ENCODE results near the gene RSPH6A. TPM values are rescaled to one million over a fixed set of nuclear protein-coding genes. Genes with fewer than 3 reads are reported as not detected.

The RSPH6A gene
- polyA plus RNA-seq, 1 donor (not counting 4 experiments of a cell fraction or from before 2014, with no cell fraction given) = not detected

DNA sequence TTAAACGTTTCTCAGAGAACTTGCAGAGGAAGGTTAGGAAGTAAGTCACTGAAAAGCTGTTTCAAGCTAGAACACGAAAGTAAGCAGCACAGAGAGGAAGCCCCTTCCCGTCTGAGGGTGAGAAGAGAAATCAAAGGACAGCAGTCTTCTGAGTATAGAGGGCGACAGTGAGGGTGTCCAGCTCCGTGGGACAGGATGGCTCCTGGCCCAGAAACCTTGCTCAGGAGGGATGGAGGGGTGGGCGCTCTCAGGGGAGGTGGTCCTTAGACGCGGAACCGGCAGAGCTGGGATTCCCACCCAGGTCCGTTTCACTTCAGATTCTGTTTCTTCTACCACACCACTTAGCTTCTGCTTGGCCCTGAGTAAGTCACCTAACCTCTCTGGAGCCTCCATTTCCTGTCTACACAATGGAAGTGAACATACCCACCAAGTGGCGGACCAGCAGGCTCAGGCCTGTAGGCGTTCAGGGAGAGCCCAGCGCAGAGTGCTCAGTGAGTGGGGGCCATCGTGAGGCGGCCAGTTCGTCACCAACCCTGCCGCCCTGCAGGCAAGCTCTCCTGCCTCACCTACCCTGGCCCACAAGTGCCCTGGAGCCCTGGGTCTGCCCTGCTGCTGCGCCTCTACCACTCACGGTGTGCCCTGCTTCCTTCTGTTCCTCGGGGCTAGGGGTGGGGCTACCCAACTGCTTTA is 5.5 kb upstream of the RSPH6A start:
- H3K9ac ChIP-seq (ENCODE audit: control insufficient read depth, extremely low read depth, insufficient read depth, low read length) = no peak overlapping the region
- no peaks in the 10 kb centered on the region for H3K9me3 ChIP-seq (ENCODE audit: control insufficient read depth, low read depth, low read length)
- H3K27me3 ChIP-seq (ENCODE audit: control insufficient read depth, extremely low read depth, insufficient read depth, low read length) = no peaks in the 10 kb centered on the region
- H3K4me1 ChIP-seq (ENCODE audit: control insufficient read depth, extremely low read depth, insufficient read depth, low read length) = peaks cover 17% of the 10 kb centered on the region
- H3K4me2 ChIP-seq (ENCODE audit: control insufficient read depth, extremely low read depth, insufficient read depth, low read depth, low read length) = no peak overlapping the region
- no peak for DNase-seq (ENCODE audit: low read depth, low spot score)
- H4K20me1 ChIP-seq (ENCODE audit: control insufficient read depth, extremely low read depth, insufficient read depth, low read length) = peaks cover 2% of the 10 kb centered on the region
- peaks cover 3% of the 10 kb centered on the region for H3K9me1 ChIP-seq (ENCODE audit: control insufficient read depth, extremely low read depth, insufficient read depth, low read length)
- no peak overlapping the region for H2AFZ ChIP-seq (ENCODE audit: control insufficient read depth, low read length)
- no peaks in the 10 kb centered on the region for H3K79me2 ChIP-seq (ENCODE audit: control insufficient read depth, insufficient read depth, low read length)
- FAIRE-seq = no peak
- no peak overlapping the region for H3K27ac ChIP-seq (ENCODE audit: control insufficient read depth, insufficient read depth, low read length)
- H3K4me3 ChIP-seq (ENCODE audit: control insufficient read depth in 2 of 3, extremely low read depth in 1 of 3, insufficient read depth in 2 of 3, low read depth in 1 of 3, low read length in 3 of 3) = no peak overlapping the region
- H3K36me3 ChIP-seq (ENCODE audit: control insufficient read depth in 2 of 2, extremely low read depth in 1 of 2, insufficient read depth in 2 of 2, low read length in 2 of 2) = peaks cover 8 to 21% of the 10 kb centered on the region in 2 experiments
- no peak for TF ChIP-seq EZH2 (IDR thresholded peaks at IDR 0.05; ENCODE audit: low read length)
- TF ChIP-seq, protein P1, sequence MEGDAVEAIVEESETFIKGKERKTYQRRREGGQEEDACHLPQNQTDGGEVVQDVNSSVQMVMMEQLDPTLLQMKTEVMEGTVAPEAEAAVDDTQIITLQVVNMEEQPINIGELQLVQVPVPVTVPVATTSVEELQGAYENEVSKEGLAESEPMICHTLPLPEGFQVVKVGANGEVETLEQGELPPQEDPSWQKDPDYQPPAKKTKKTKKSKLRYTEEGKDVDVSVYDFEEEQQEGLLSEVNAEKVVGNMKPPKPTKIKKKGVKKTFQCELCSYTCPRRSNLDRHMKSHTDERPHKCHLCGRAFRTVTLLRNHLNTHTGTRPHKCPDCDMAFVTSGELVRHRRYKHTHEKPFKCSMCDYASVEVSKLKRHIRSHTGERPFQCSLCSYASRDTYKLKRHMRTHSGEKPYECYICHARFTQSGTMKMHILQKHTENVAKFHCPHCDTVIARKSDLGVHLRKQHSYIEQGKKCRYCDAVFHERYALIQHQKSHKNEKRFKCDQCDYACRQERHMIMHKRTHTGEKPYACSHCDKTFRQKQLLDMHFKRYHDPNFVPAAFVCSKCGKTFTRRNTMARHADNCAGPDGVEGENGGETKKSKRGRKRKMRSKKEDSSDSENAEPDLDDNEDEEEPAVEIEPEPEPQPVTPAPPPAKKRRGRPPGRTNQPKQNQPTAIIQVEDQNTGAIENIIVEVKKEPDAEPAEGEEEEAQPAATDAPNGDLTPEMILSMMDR (optimal IDR thresholded peaks at IDR 0.05 in 1 of 3, IDR thresholded peaks at IDR 0.05 in 1 of 3, conservative IDR thresholded peaks at IDR 0.05 in 1 of 3; ENCODE audit: extremely low read depth in 1 of 3, insufficient read depth in 2 of 3, low read length in 3 of 3) = no peak
- dilution Hi-C loops (cut with MboI; ENCODE audit: extremely low pct_ligation_motif_present, low sequenced_read_pairs) = no loop called here

DNA sequence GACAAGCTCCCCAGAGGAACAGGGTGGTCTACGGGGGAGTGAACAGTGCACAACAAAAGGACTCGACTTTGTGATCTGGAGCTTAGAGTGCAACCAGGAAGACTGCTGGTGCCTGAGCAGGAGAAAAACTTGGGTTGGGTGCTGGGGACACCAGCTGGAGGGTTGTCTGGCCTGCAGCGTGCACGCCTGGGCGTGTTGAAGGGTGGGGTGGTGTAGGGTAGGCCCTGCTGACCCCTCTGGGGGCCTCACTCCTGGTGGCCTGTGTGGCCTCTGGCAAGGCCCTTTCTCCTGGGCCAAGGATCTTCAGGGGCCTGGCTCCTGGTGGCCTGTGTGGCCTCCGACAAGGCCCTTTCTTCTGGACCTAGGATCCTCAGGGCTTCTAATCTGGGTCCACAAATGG is 4.7 kb upstream of the RSPH6A start:
- Histone ChIP-seq H3K27ac (ENCODE audit: control insufficient read depth, insufficient read depth, low read length) (no peak overlapping the region), H3K4me3 (ENCODE audit: control insufficient read depth in 2 of 3, extremely low read depth in 1 of 3, insufficient read depth in 2 of 3, low read depth in 1 of 3, low read length in 3 of 3) (no peak overlapping the region), H2AFZ (ENCODE audit: control insufficient read depth, low read length) (no peak overlapping the region), H3K79me2 (ENCODE audit: control insufficient read depth, insufficient read depth, low read length) (no peaks in the 10 kb centered on the region), H3K4me1 (ENCODE audit: control insufficient read depth, extremely low read depth, insufficient read depth, low read length) (peaks cover 18% of the 10 kb centered on the region), H3K36me3 (ENCODE audit: control insufficient read depth in 2 of 2, extremely low read depth in 1 of 2, insufficient read depth in 2 of 2, low read length in 2 of 2) (peaks cover 5 to 14% of the 10 kb centered on the region in 2 experiments), H3K27me3 (ENCODE audit: control insufficient read depth, extremely low read depth, insufficient read depth, low read length) (no peaks in the 10 kb centered on the region), H3K9me1 (ENCODE audit: control insufficient read depth, extremely low read depth, insufficient read depth, low read length) (peaks cover 3% of the 10 kb centered on the region), H3K9me3 (ENCODE audit: control insufficient read depth, low read depth, low read length) (no peaks in the 10 kb centered on the region), H3K9ac (ENCODE audit: control insufficient read depth, extremely low read depth, insufficient read depth, low read length) (no peak overlapping the region), H4K20me1 (ENCODE audit: control insufficient read depth, extremely low read depth, insufficient read depth, low read length) (peaks cover 2% of the 10 kb centered on the region), H3K4me2 (ENCODE audit: control insufficient read depth, extremely low read depth, insufficient read depth, low read depth, low read length) (no peak overlapping the region)
- dilution Hi-C loops (cut with MboI; ENCODE audit: extremely low pct_ligation_motif_present, low sequenced_read_pairs) = no loop called here
- TF ChIP-seq, protein P1 (optimal IDR thresholded peaks at IDR 0.05 in 1 of 3, IDR thresholded peaks at IDR 0.05 in 1 of 3, conservative IDR thresholded peaks at IDR 0.05 in 1 of 3; ENCODE audit: extremely low read depth in 1 of 3, insufficient read depth in 2 of 3, low read length in 3 of 3) = peak in 1 of 3 experiments; percentile 1
- no peak for TF ChIP-seq EZH2 (IDR thresholded peaks at IDR 0.05; ENCODE audit: low read length)
- FAIRE-seq (no peak), DNase-seq (ENCODE audit: low read depth, low spot score) (no peak)

Data from keratinocyte (primary cell).